CD14-positive monocyte (primary cell): ENCODE data around the gene EPOP. TPM values are rescaled to one million over a fixed set of nuclear protein-coding genes. Genes with fewer than 3 reads are reported as not detected.
A peak's percentile ranks its signal among the peaks of the same experiment; 100 is the strongest.

Experiments used
- DNase-seq, 3 donors: peaks; one replicate each; pipeline ENCODE4 v3.0.0-alpha.2; 2011 to 2022
- H2AFZ ChIP-seq: 2 replicates; pipeline ENCODE4 v1.6.0; 2012; ENCODE audit warnings: mild to moderate bottlenecking, low read depth, low read length, inconsistent platforms; ENCODE audit not compliant: insufficient read depth, poor library complexity, severe bottlenecking
- H3K27ac ChIP-seq, 2 donors: 1 replicate in 1 of 2; 2 replicates in 1 of 2; pipeline ENCODE4 v1.5.1; 2012 to 2013; ENCODE audit warnings: low read length in 2 of 2, control low read depth in 1 of 2, inconsistent platforms in 1 of 2, low read depth in 1 of 2, mild to moderate bottlenecking in 1 of 2
- H3K27me3 ChIP-seq, 2 donors: one replicate each; pipeline versions ENCODE4 v1.6.0 to v1.6.1; 2011 to 2013; ENCODE audit warnings: low read length in 2 of 2; ENCODE audit not compliant: control insufficient read depth in 2 of 2, insufficient read depth in 2 of 2
- H3K36me3 ChIP-seq, 2 donors: replicated peaks in 1 of 2; 1 replicate in 1 of 2; 2 replicates in 1 of 2; pipeline versions ENCODE4 v1.5.1 to v1.6.1; 2012 to 2013; ENCODE audit warnings: low read length in 2 of 2, control low read depth in 1 of 2, inconsistent platforms in 1 of 2, mild to moderate bottlenecking in 1 of 2; ENCODE audit not compliant: insufficient read depth in 2 of 2, control insufficient read depth in 1 of 2
- H3K4me1 ChIP-seq, 2 donors: 1 replicate in 1 of 2; 2 replicates in 1 of 2; pipeline versions ENCODE4 v1.5.1 to v1.6.1; 2012 to 2013; ENCODE audit warnings: low read length in 2 of 2, control low read depth in 1 of 2, inconsistent platforms in 1 of 2, mild to moderate bottlenecking in 1 of 2, moderate library complexity in 1 of 2; ENCODE audit not compliant: insufficient read depth in 2 of 2, control insufficient read depth in 1 of 2
- H3K4me2 ChIP-seq: replicated peaks from 2 replicates; pipeline ENCODE3; 2012; ENCODE audit warnings: low read length, moderate library complexity, mild to moderate bottlenecking; ENCODE audit not compliant: poor library complexity, severe bottlenecking; ENCODE audit errors: extremely low read depth
- H3K4me3 ChIP-seq, 3 experiments: fragments of 200-600 bp in 1 of 3; sonication (generic) in 1 of 3; replicated peaks in 1 of 3; 1 replicate in 2 of 3; 2 replicates in 1 of 3; pipeline ENCODE4 v1.5.1; 2011 to 2013; ENCODE audit warnings: low read length in 3 of 3, mild to moderate bottlenecking in 3 of 3, control low read depth in 2 of 3, low read depth in 2 of 3, inconsistent platforms in 1 of 3, moderate library complexity in 1 of 3
- H3K79me2 ChIP-seq: 2 replicates; pipeline ENCODE4 v1.6.0; 2012; ENCODE audit warnings: mild to moderate bottlenecking, control low read depth, inconsistent platforms, low read length, moderate library complexity; ENCODE audit not compliant: insufficient read depth
- H3K9ac ChIP-seq: 2 replicates; pipeline ENCODE4 v1.6.0; 2017; ENCODE audit warnings: low read length, mild to moderate bottlenecking; ENCODE audit not compliant: insufficient read depth, poor library complexity, severe bottlenecking
- H3K9me3 ChIP-seq, 2 donors: replicated peaks in 1 of 2; 1 replicate in 1 of 2; 2 replicates in 1 of 2; pipeline versions ENCODE4 v1.5.1 to v1.6.1; 2012 to 2013; ENCODE audit warnings: low read length in 2 of 2, control low read depth in 1 of 2; ENCODE audit not compliant: control insufficient read depth in 1 of 2, insufficient read depth in 1 of 2
- H4K20me1 ChIP-seq: 2 replicates; pipeline ENCODE4 v1.6.0; 2012; ENCODE audit warnings: mild to moderate bottlenecking, low read length, control low read depth, moderate library complexity; ENCODE audit not compliant: insufficient read depth
- H3K27ac Mint-ChIP-seq, 7 donors: one replicate each; pipeline ENCODE4 v1.8.0; 2020; ENCODE audit warnings: mild to moderate bottlenecking in 7 of 7, mixed read lengths in 7 of 7, moderate library complexity in 6 of 7, inconsistent platforms in 2 of 7
- H3K27me3 Mint-ChIP-seq, 3 donors: one replicate each; pipeline ENCODE4 v1.8.0; 2021 to 2022; ENCODE audit warnings: low read depth in 3 of 3, mild to moderate bottlenecking in 3 of 3, mixed read lengths in 3 of 3, moderate library complexity in 3 of 3, inconsistent platforms in 1 of 3
- H3K36me3 Mint-ChIP-seq, 2 donors: one replicate each; pipeline ENCODE4 v1.8.0; 2020; ENCODE audit warnings: mixed read lengths in 2 of 2, inconsistent platforms in 1 of 2, mild to moderate bottlenecking in 1 of 2
- H3K4me1 Mint-ChIP-seq: one replicate; pipeline ENCODE4 v1.8.0; 2020; ENCODE audit warnings: mild to moderate bottlenecking, mixed read lengths
- H3K4me3 Mint-ChIP-seq, 2 donors: one replicate each; pipeline ENCODE4 v1.8.0; 2020; ENCODE audit warnings: mild to moderate bottlenecking in 2 of 2, mixed read lengths in 2 of 2, moderate library complexity in 1 of 2
- H3K9me3 Mint-ChIP-seq, 7 donors: one replicate each; pipeline ENCODE4 v1.8.0; 2020 to 2022; ENCODE audit warnings: mixed read lengths in 7 of 7, mild to moderate bottlenecking in 6 of 7, moderate library complexity in 6 of 7, inconsistent platforms in 2 of 7
- CTCF ChIP-seq: fragments of 200-600 bp; IDR thresholded peaks from one replicate; pipeline ENCODE4 v1.8.0; 2022; ENCODE audit warnings: antibody characterized with exemption, mild to moderate bottlenecking
- WGBS: methylation state at CpG from one replicate; pipeline ENCODE4 v1.1.5; 2013; ENCODE audit warnings: missing lambda C conversion rate; ENCODE audit not compliant: insufficient coverage; 5-methylcytosine and 5-hydroxymethylcytosine counted together
- intact Hi-C, 2 donors: fragments of 100-400 bp; cut with micrococcal nuclease; formaldehyde crosslinking; loops; one replicate each; pipeline versions ENCODE4 v1.15.0 to v1.15.1; 2023
- polyA plus RNA-seq, 3 donors: library from polyadenylated mRNA; depleted of rRNA in 1 of 3; unstranded in 2 of 3; stranded (reverse) in 1 of 3; fragments of 300-500 nt in 2 of 3; fragments of >200 nt in 1 of 3; fragmentation: Illumina TruSeq in 2 of 3; gene quantifications; 1 replicate in 2 of 3; 2 replicates in 1 of 3; pipeline ENCODE4 v1.2.3, GENCODE V29; 2012 to 2021

The EPOP gene
- polyA plus RNA-seq, 3 donors = 0.63 TPM; not detected in 2

- Mint-ChIP-seq H3K27ac (peak overlapping the region; percentile 97 to 100 (median 100)), H3K36me3 (peaks cover 4 to 5% of the 10 kb centered on the region in 2 donors), H3K27me3 (peaks cover 18 to 25% (median 20%) of the 10 kb centered on the region in 3 donors), H3K4me1 (peaks cover 59% of the 10 kb centered on the region), H3K9me3 (peaks cover 0 to 5% (median 0%) of the 10 kb centered on the region in 7 donors), H3K4me3 (peak overlapping the region; percentile 94 to 98)
- H3K4me3 ChIP-seq = peak overlapping the region; percentile 86 to 93 (median 90)
- peaks cover 8% of the 10 kb centered on the region for H4K20me1 ChIP-seq
- no peaks in the 10 kb centered on the region for H3K9me3 ChIP-seq
- intact Hi-C loops = loop anchor here (5.0 to 10.0 kb wide), 2 partner anchors 100 to 162 kb away; no protein-coding TSS in a partner anchor
- peaks cover 65 to 66% of the 10 kb centered on the region in 2 donors for H3K4me1 ChIP-seq
- peak overlapping the region; percentile 93 for H3K4me2 ChIP-seq
- no peak for TF ChIP-seq CTCF
- H3K9ac ChIP-seq = peak overlapping the region; percentile 93
- under 1% methylated on average over 78 of the region's 81 CpGs for WGBS
- no peaks in the 10 kb centered on the region for H3K36me3 ChIP-seq
- peak overlapping the region; percentile 83 for H2AFZ ChIP-seq
- peaks cover 0 to 6% of the 10 kb centered on the region in 2 donors for H3K27me3 ChIP-seq
- peaks cover 3% of the 10 kb centered on the region for H3K79me2 ChIP-seq
- peak; percentile 76 to 81 (median 79) for DNase-seq
- H3K27ac ChIP-seq = peak overlapping the region; percentile 99 to 100
Observed at GRCh38 chr17:38702166-38702915, 27.6 kb upstream of the EPOP start.

DNA sequence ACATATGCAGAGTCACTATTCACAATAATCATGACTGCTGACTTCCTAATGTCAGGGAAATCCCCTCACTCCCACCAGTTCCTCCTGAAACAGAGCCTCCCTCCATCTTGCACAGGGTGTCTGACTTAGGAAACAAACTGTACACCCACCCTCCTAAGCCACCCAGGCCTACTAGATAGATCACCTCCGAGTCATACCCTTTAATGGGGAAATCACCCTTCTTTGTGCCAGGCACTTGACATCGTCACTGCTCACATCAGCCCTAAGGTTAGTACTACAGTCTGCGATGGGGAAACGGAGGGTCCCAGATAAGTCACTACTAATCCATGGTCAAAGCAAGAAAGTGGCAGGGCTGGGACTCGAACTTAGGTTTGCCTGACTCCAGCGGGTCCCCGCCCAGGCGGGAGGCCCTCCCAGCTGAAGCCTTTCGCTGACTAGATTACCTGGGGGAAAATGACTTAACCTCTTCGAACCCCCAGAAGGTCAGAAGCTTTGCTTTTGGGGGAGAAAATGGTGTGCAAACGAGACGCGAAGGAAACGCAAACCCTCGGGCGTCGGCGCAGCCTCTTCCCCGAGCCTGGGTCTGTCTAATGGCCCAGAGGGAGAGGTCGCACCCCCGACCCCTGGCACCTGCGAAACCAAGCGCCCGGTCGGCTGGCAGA, 26.9 kb upstream of the EPOP start:
- Histone ChIP-seq H3K27me3 (peaks cover 0 to 6% of the 10 kb centered on the region in 2 donors), H3K4me3 (peak overlapping the region; percentile 86 to 93 (median 90)), H3K4me2 (peak overlapping the region; percentile 93), H3K4me1 (peaks cover 59 to 61% of the 10 kb centered on the region in 2 donors), H3K27ac (peak overlapping the region; percentile 99 to 100), H4K20me1 (peaks cover under 1% of the 10 kb centered on the region), H3K79me2 (no peaks in the 10 kb centered on the region), H3K9ac (peak overlapping the region; percentile 93), H3K9me3 (no peaks in the 10 kb centered on the region), H3K36me3 (no peaks in the 10 kb centered on the region), H2AFZ (no peak overlapping the region)
- Mint-ChIP-seq H3K4me3 (peak overlapping the region; percentile 78 to 86), H3K27me3 (peaks cover 22 to 24% (median 23%) of the 10 kb centered on the region in 3 donors), H3K9me3 (peaks cover 0 to 5% (median 0%) of the 10 kb centered on the region in 7 donors), H3K27ac (peak overlapping the region; percentile 97 to 100 (median 100)), H3K4me1 (peaks cover 57% of the 10 kb centered on the region), H3K36me3 (peaks cover 0 to 1% of the 10 kb centered on the region in 2 donors)
- whole genome bisulfite sequencing = 0% methylated on average over 22 of the region's 25 CpGs
- peak; percentile 94 to 100 (median 95) for DNase-seq
- intact Hi-C loops = loop anchor here (2.0 to 10.0 kb wide), 3 partner anchors 29 to 163 kb away; partner anchors contain the start of gene CISD3 (in 1 of the 2)
- no peak for TF ChIP-seq CTCF
